ENCODE measurements around the gene SNORC.

SNORC gene

DNA sequence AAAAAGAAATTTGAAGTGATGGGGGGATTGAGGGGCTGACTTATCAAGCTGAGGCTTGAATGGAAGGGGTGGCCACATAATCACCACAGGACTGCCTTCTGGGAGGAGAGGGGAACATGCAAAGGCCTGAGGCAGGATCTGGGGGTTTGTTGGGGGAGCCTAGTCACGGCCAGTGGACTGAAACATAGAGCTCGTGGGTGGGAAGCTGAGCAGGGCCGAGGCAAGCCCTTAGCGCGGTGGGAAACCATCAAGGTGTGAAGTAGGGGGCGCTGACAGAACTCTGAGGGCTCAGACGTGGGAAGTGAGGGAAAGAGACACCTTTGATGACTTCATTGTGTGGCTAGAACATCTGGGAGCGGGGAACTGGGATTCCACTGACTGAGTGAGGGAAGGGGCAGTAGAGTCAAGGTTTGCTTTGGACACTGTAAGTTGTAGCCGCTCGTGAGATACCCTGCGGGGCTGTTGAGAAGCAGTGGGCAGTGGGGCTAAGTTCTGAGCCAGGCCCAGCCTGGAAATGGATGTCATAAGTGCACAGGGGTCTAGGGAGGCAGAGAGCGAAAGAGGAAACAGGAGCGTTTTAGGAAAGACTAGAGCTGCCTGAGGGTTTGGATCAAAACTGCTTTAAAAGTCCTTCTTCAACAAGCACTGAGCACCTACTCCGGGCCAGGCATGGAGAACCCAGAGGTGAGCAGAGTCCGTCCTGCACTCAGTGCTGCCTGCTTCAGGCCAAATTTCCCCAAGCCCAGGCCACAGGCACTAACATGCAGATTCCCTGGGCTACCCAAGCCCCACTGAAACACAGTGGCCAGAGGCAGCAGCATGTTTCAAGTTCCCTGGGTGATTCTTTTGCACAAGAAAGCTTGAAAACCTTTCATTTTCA, 686 bp upstream of the SNORC start:
- no peak for DNase-seq (ENCODE audit: low spot score)

DNA sequence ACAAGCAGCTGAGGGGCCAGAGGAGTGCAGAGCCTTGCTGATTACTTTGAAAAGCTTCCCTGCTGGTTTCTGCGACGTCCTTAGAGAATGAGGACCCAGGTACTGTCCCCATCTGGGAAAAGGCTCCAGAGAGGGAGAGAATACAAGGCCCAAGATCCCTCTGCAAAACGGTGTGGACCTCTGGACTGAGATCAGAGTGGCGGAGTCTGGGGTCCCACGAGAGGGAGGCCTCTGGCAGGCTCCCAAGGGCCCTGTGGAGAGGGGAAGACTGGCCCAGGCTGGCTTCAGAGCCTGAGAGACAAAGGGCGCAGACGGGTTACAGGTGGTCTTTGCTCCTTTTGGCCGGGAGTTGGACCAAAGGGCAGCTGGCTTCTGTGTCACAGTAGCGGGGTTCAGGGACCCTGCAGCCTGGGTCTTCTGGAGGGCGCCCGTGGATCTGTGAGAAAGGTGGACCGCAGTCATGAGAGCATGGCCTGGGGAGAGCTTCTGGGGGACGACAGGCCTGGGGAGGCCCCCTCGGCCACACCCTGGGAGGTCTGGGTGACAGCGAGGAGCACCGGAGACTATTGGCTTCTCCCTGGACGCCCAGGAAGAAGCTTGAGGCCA, 805 bp downstream of the SNORC start:
- DNase-seq (ENCODE audit: low spot score): no peak

DNA sequence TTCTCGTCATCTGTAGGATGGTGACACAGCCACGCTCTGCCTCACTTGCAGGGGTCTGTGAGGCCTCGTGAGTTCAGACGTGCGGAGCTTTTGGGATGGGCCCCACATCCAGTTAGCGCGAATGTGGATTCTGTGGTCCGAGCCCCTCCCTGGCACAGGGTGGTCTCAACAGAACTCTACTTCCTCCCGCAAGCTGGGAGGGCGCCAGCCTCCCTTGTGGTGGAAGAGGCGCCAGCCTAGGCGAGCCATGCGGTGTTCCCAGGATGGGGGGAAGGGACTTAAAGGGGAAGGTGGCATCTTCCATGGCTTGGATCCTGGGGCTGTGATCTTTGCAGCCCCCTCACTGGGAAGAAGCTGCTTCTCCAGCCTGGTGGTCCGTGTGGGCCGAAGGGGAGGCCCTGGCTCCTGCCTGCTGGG, 1.4 kb downstream of the SNORC start:
- DNase-seq (ENCODE audit: low spot score): no peak

DNA sequence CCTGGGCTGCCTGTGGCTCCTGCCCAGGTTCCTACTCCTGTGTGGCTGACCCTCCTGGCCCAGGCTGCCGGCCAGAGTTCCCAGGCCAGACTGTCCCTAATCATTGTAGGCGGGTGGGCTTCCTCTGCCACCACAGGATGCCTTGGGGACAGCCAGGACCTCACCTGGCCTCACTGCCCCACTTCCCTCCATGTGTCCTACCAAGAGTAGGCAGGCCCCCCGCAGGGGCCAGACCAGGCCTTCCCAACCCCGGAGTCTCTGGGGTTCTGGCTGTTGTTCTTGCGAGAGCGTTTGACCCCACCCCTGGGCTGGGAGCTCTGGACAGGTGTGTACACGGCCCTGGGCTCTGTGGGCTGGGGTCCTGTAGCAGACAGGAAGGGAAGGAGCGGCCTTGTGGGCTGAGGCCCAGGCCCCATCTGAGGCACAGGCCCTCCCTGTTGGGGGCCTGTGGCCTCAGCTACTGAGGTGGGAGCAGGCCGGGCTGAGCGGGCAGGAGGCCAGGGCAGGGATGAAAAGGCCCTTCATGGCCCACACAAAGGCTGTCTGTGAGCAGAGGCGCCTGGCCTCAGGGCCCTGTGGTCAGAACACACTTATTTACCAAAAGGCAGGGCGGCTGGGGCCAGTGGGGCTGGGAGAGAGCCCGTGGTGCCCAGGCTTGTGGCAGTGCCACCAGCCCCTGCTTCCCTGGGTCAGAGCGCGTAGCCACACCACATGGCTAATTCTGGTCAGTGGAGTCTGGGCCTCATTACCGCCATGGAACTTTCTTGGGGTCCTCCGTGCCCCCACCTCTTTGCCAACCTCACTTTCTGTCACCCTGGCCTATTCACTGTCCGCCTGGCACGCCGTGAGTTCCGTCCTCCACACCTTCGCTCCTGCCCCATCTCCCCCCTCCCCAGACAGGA, 2.0 kb downstream of the SNORC start:
- no peak for DNase-seq (ENCODE audit: low spot score)

DNA sequence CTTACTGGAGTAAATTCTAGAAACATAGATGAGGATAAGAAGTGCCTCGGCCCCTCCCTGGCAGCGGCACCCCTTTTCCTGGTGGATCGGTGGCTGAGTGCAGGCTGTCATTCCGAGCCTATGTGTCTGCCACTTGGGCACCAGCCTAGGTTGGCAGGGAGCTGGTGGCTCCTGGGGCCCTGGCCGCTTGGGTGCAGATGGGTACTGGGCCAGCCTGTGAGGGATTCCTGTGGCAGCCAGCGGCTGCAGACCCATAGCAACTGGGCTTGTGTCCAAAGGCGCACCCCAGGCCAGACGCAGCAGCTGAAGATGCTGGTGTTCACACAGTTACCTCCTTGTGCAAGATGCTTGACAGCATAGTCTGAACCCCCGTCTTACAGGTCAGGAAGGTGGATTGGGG, 2.8 kb downstream of the SNORC start:
- no peak for DNase-seq (ENCODE audit: low spot score)

DNA sequence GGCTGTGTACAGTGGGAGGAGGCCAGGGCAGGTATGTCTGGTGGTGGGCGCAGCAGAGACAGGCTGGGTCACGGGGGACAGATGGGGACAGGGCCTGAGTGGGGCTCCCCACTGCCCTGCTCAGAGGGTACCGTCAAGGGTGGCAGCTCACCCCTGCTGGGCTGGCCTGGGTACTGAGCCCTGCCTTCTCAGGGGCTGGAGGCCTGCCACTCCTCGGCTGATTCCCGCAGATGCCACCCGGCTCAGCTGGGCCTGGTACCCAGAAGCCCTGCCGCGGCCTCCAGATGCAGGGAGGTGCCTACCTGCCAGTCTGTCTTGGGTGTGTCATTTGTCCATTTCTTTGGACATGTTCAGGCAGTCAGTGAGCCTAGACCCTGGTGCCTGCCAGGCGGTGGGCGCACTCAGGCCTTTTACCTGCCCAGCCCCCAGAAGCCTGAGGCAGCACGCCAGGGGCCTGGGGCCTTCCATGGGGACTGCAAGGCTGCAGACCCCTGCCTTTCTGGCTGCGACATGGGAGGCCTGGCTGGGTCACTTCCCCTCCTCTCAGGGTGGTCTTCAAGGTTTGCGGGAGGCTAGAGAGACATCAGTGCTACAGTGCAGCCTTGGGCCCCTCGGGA, 3.3 kb downstream of the SNORC start:
- DNase-seq (ENCODE audit: low spot score): no peak

DNA sequence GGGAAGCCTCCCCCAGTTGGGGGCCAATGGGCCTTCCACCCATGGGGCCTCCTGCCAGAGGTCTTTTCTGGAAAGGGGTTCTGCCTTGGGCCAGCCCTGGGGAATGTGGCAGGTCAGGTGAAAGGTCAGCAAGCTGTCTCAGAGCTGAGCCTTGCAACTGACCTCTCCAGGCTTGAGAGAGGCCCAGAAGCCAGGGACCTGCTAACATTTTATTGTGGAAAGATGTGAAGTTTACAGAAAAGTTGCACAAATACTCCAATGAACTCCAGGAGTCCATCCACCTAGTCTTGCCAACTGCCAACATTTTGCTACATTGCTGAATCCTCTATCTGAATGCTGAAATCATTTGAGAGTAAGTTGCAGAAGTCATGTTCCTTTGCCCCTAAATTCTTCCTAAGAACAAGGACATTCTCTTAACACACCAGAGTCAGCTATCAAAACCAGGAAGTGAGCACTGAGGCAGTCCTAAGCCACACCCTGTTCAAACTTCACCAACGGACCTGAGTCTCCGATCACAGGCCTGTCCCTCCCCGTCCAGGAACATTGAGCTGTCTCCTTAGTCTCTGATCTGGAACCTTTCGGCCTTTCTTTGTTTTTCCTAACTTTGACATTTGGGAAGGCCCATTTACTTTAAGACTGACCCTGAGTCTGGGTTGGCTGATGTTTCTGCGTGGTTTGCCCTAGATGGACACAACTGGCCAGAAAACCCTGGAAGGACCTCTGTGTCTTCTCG, 4.0 kb downstream of the SNORC start:
- DNase-seq (ENCODE audit: low spot score): no peak

DNA sequence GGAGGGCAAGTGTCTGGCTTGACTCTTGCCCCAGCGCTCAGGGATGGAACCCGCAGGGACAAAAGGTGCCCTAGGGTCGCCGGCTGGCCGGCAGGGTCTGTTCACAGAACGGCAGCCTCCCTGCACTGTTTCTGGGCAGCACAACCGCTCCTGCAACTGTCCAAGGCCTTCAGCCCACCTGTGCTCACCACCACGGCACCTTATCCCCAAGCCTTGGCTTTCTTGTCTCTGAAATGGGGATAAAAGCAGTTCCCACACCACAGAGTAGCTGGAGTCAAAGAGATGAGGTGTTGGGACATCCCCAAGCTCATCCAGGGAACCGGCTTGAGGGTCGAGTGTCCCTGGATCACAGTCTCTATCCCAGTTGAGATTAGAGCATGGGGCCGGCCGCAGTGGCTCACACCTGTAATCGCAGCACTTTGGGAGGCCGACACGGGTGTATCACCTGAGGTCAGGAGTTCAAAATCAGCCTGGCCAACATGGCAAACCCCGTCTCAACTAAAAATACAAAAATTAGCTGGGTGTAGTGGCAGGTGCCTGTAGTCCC, 4.7 kb downstream of the SNORC start:
- no peak for DNase-seq (ENCODE audit: low spot score)

DNA sequence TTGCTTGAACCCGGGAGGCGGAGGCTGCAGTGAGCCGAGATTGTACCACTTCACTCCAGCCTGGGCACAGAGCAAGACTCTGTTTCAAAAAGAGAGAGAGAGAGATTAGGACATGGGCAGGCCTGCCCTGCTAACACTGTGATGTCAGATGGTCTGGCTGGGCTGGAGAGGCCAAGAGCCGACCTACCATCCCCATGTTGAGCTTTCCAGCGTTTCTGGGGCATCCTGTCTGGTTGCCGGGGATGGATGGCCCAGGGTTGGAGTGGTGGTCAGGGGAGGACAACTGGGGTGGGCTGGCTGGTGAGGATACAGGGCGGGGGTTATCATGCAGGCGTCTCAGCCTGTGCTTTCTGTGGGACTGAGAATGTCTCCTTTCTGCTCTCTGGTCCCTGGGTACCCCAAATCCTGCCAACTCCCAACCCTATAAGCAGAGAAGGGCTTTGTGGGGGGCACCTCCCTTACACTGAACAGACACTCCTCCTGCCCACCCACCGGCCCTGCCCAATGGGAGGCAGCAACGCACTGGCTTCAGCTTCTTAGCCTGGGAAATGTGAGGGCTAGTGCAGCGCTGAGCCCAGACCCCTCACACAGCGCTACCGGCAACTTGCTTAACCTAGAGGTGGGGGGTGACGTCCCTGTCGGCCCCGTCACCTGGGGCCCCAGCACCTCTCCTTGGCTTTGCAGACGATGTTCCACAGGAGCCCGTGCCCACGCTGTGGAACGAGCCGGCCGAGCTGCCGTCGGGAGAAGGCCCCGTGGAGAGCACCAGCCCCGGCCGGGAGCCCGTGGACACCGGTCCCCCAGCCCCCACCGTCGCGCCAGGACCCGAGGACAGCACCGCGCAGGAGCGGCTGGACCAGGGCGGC, 5.4 kb downstream of the SNORC start:
- no peak for DNase-seq (ENCODE audit: low spot score)

DNA sequence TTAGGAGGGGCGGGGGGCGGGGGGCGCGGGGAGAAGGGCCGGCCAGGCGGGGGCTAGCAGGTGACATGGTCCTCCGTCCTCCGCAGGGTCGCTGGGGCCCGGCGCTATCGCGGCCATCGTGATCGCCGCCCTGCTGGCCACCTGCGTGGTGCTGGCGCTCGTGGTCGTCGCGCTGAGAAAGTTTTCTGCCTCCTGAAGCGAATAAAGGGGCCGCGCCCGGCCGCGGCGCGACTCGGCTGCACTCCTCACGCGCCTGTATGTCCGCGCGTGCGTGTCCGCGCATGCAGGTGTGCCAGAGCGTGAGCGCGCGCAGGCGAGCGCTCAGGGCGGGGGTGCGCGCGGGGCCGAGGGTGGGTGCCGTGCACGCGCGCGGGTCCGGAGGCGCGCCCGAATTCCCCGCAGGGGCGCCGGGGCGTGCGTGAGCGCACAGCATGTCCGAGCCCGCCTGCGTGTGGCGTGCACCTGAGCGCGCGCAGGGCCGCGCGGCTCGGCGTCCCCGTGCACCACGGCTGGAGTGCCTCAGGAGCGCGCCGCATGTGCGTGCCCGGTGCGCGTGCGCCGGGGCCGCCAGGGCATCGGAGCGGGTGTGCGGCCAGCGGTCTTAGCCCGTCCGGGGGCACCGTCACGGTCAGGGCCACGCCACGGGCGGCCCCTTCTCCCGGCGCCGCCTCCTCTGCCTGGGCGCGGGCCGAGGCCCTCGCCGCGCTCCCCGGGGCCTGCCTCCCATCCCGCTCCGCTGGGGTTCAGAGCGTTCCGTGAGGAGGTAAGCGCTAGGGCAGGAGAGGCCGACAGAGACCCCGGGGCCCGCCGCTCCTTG, 6.3 kb downstream of the SNORC start:
- DNase-seq (ENCODE audit: low spot score): no peak

DNA sequence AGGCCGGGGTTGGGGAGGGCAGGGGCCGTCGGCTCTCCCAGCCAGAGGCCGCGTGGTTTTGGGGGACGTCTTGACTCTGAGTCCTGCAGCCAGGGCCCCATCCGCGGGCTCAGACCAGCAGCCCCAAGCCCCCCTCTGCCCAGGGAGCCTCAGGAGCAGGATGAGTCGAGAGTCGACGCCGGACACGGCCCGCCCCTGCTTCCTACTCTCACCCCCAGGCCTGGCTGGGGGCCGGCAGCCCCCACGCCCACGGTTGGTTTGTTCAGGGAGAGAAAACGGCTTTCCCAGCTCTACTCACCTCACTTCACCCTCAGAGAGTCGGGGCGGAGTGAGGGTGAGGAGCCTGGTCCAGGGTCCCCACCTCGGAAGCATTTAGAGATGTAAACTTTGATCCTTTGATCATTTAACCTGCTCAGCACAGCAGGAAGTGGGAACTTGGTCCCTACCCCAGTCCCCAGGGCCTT, 6.9 kb downstream of the SNORC start:
- DNase-seq (ENCODE audit: low spot score): no peak

DNA sequence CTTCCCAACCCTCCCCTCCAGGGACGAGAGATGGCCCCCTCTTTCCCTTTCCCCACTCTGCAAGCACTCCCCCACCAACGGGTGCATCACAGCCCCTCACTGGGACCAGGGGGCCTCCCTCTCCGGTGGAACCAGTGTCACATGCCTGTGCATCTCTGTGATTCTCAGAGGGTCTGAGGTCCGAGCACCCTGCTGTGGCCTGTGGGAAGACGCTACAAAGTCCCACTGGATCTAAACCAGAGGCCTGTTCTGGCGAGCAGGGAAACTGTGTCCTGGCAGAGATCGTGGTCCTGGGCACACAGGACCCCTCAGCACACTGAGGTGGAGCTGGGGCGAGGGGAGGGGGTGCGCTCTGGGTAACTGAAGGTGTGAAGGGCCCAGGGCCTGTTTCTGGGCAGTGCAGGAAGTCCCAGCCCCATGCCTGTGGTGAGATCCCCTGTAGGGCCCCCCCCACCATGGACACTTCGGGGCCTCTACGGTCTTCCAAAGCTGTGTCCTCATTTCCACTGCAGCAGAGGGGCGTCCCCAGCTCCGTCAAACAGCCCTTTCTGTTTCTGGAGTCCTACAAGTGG, 8.0 kb downstream of the SNORC start:
- DNase-seq (ENCODE audit: low spot score): no peak

DNA sequence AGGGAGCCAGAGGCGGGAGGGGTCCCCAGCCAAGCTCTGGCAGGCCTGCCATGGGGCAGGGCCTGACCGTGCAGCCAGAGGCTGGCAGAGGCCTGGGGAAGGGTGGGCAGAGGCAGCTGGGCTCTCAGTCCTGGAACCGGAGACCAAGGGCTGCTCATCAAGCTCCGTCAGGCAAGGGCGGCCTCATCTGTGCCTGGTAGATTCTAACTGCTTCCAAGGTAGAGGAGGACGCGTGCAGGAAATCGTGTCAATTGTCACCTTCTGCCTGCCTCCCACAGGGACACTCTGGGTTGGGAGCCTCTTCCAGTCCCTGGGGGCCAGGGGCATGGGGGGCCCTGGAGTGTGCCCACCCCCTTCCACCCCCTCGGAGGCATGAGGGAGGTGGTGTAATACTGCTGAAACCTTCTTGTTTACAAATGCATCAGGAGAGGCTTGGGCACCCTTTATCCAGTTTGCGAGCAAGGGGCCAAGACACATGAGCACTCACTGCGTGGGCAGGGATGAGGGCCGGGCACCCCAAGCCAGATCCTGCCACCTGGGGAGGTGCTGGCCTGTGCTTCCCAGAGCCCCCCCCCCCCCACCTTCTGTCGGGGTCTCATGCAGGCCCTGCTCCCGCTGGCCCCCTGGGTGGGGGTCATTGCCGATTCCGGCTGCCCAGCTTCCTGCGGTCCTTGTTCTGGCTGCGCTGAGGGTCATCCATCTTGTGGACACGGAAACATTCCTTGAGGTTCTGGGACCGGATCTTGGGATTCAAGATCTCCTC, 9.0 kb downstream of the SNORC start:
- no peak for DNase-seq (ENCODE audit: low spot score)

DNA sequence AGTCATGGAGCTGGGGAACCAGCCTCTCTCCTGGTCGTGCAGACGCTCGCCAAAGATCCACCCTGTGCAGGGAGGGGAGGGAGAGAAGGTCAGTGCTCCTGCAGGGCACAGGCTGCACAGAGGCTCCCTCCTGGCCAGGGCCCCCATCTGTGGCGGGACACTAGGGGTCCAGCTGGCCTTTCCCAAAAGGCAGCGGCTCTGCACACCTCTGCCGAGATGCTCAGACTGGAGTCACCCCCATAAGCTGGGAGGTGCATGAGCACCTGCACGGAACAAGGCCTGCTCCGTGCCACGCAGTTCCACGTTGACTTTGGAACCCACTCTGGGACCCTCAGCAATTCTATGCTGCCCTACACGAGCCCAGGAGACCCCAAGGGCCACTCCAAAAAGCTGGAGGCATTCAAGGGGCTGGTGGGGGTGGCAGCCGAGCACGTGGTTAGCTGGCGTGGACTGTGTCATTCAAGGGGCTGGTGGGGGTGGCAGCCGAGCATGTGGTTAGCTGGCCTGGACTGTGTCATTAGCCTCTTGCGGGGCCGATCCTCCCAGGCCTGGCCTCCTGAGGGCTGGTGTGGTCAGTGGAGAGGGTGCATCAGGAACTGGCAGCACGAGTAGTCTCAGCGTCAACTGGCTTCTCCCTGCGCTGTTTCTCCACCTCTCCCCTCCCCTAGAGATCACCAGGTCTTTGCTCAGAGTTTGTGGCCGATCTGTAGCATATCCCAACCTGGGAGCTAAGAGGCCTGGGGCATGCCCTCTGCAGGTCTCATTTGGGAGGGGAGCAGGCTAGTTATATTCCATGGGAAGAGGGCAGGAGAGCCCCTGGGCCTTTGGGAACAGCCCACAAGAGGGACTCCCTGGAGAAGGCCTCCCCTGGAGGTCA, 9.8 kb downstream of the SNORC start:
- DNase-seq (ENCODE audit: low spot score): no peak

DNA sequence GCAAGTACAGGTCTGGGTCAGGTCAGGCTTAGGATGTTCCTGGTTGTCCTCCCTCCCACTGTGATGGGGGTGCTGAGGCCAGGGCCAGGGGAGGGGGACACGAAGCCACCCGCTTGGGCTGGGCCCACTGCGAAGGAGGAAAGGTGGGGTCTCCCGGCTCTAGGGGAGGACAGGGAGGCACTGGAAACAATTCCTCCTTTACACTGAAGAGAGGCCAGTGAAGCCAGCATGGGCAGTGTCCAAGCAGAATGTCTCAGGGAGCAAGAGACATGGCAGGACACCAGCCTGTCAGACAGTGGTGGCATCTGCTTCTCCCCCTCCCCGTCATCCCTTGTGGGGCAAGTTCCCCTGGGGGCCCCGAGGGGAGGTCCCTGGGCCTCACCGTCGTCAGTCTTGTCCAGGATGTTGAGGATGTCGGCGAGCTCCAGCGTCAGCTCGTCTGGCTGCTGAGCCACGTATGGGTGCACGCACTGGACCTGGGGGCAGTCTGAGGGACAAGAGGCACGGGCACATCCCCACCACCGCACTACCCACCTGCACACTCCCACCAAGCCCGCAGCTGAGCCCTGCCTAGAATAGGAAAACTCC, 10.8 kb downstream of the SNORC start:
- no peak for DNase-seq (ENCODE audit: low spot score)

DNA sequence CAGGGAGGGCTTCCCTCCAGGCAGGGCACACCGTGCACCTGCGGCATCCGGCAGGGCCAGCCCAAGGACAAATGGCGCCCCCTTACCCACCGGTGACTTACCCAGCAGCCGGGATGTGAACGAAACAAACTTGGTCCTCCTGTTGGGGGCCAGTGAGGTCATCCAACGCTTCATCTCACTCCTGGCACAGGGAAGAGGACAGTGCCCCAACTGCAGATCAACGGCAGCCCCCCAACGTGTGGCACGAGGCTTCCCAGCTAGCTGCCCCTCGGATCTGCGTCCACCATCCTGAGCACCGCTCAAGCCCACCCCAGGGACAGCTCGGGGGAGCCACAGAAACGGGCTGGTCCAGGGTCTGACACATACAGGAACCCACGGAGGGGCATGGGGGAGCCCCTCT, 12.0 kb downstream of the SNORC start:
- no peak for DNase-seq (ENCODE audit: low spot score)
